Neural progenitor cell (in vitro differentiated cells): ENCODE results near the gene ITGA11. TPM values are rescaled to one million over a fixed set of nuclear protein-coding genes. Genes with fewer than 3 reads are reported as not detected.

ENCODE experiments used
- DNase-seq: peaks from one replicate; pipeline ENCODE4 v3.0.0-alpha.2; 2016; ENCODE audit warnings: low spot score
- H2AFZ ChIP-seq: fragments of 200-600 bp; sonication (generic); replicated peaks from 2 replicates; pipeline ENCODE4 v1.6.1; 2016; ENCODE audit warnings: antibody characterized with exemption
- H3F3A ChIP-seq: fragments of 200-600 bp; sonication (generic); 2 replicates; pipeline ENCODE4 v1.6.1; 2016; ENCODE audit warnings: antibody characterized with exemption, low read depth
- H3K27ac ChIP-seq: fragments of 200-600 bp; sonication (generic); 2 replicates; pipeline ENCODE4 v1.5.1; 2016; ENCODE audit warnings: mild to moderate bottlenecking
- H3K27me3 ChIP-seq: fragments of 200-600 bp; sonication (generic); 2 replicates; pipeline ENCODE4 v1.6.1; 2016; ENCODE audit warnings: mild to moderate bottlenecking, moderate library complexity
- H3K36me3 ChIP-seq: fragments of 200-600 bp; sonication (generic); 2 replicates; pipeline ENCODE4 v1.5.1; 2016
- H3K4me1 ChIP-seq: fragments of 200-600 bp; sonication (generic); 2 replicates; pipeline ENCODE4 v1.6.1; 2016; ENCODE audit warnings: mixed run types
- H3K4me2 ChIP-seq: fragments of 200-600 bp; sonication (generic); 2 replicates; pipeline ENCODE4 v1.6.1; 2016
- H3K4me3 ChIP-seq: fragments of 200-600 bp; sonication (generic); 2 replicates; pipeline ENCODE4 v1.5.1; 2016
- H3K79me2 ChIP-seq: fragments of 200-600 bp; sonication (generic); 2 replicates; pipeline ENCODE4 v1.6.1; 2016; ENCODE audit warnings: low read depth
- H3K9ac ChIP-seq: fragments of 200-600 bp; sonication (generic); 2 replicates; pipeline ENCODE4 v1.6.1; 2016
- H3K9me3 ChIP-seq: fragments of 200-600 bp; sonication (generic); 2 replicates; pipeline ENCODE4 v1.5.1; 2016; ENCODE audit warnings: low read depth
- H4K20me1 ChIP-seq: fragments of 200-600 bp; sonication (generic); 2 replicates; pipeline ENCODE4 v1.6.1; 2016; ENCODE audit warnings: low read depth
- H3K27ac Mint-ChIP-seq: 3 replicates; pipeline ENCODE4 v1.8.0; 2021; ENCODE audit warnings: mixed read lengths
- H3K27me3 Mint-ChIP-seq: 2 replicates; pipeline ENCODE4 v1.8.0; 2022; ENCODE audit warnings: low read depth, mild to moderate bottlenecking, inconsistent platforms, moderate library complexity, mixed read lengths; ENCODE audit not compliant: insufficient read depth
- H3K36me3 Mint-ChIP-seq: 3 replicates; pipeline ENCODE4 v1.8.0; 2021; ENCODE audit warnings: mixed read lengths
- H3K4me1 Mint-ChIP-seq: 3 replicates; pipeline ENCODE4 v1.8.0; 2021; ENCODE audit warnings: mixed read lengths
- H3K4me3 Mint-ChIP-seq: 3 replicates; pipeline ENCODE4 v1.8.0; 2021; ENCODE audit warnings: mild to moderate bottlenecking, moderate library complexity, mixed read lengths
- H3K9me3 Mint-ChIP-seq: 3 replicates; pipeline ENCODE4 v1.8.0; 2020; ENCODE audit warnings: mixed read lengths
- CTCF ChIP-seq: fragments of 200-600 bp; sonication (generic); IDR thresholded peaks from 2 replicates; pipeline ENCODE4 v1.5.1; 2017; ENCODE audit warnings: antibody characterized with exemption, mild to moderate bottlenecking
- EZH2 ChIP-seq: fragments of 200-600 bp; sonication (generic); IDR thresholded peaks from 2 replicates; pipeline ENCODE4 v1.6.1; 2017; ENCODE audit warnings: antibody characterized with exemption, mild to moderate bottlenecking, moderate library complexity
- EZH2phosphoT487 ChIP-seq: fragments of 200-600 bp; sonication (generic); IDR thresholded peaks from 2 replicates; pipeline ENCODE4 v1.6.1; 2017; ENCODE audit warnings: antibody characterized with exemption
- total RNA-seq: library from RNA; depleted of rRNA; stranded (reverse); fragments of >200 nt; gene quantifications from 2 replicates; pipeline ENCODE4 v1.2.3, GENCODE V29; 2015; ENCODE audit warnings: low replicate concordance

The ITGA11 gene
- total RNA-seq, 1 donor from 2014 or later, result not detected

DNA sequence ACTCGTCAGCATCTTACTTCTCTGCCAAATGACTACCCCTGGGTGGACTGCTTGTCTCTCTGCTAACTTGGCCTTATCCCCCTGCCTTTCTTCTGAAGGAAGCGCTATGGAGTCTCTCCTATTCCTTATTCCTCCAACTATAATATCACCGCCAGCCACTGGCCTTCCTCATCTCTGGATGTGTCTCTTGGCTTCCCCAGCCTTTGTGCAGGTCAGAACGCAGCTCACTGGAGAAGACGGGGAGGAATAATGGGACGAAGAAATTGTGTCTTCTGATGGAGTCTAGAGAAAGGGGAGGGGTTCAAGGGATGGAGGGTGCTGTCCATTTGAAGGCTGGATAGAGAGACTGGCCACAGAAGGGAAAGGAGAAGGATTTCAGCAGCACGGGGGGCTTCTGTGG lies 16.9 kb downstream of the ITGA11 start:
- no peaks in the 10 kb centered on the region for H3K9me3 ChIP-seq
- no peak overlapping the region for H2AFZ ChIP-seq
- H4K20me1 ChIP-seq, result no peaks in the 10 kb centered on the region
- H3K4me1 ChIP-seq, result peaks cover 10% of the 10 kb centered on the region
- peaks cover 2% of the 10 kb centered on the region for H3K27me3 Mint-ChIP-seq
- H3K27ac ChIP-seq, result no peak overlapping the region
- no peak overlapping the region for H3K4me3 ChIP-seq
- no peaks in the 10 kb centered on the region for H3K79me2 ChIP-seq
- H3K9me3 Mint-ChIP-seq, result no peaks in the 10 kb centered on the region
- H3K4me2 ChIP-seq, result no peak overlapping the region
- no peak overlapping the region for H3K27ac Mint-ChIP-seq
- no peak for DNase-seq
- no peaks in the 10 kb centered on the region for H3K27me3 ChIP-seq
- TF ChIP-seq CTCF, result no peak
- no peak for TF ChIP-seq EZH2phosphoT487
- TF ChIP-seq EZH2, result no peak
- H3K36me3 ChIP-seq, result no peaks in the 10 kb centered on the region
- no peaks in the 10 kb centered on the region for H3K36me3 Mint-ChIP-seq
- H3K4me1 Mint-ChIP-seq, result peaks cover 10% of the 10 kb centered on the region
- H3K9ac ChIP-seq, result no peak overlapping the region
- peaks cover 3% of the 10 kb centered on the region for H3F3A ChIP-seq
- no peak overlapping the region for H3K4me3 Mint-ChIP-seq

DNA sequence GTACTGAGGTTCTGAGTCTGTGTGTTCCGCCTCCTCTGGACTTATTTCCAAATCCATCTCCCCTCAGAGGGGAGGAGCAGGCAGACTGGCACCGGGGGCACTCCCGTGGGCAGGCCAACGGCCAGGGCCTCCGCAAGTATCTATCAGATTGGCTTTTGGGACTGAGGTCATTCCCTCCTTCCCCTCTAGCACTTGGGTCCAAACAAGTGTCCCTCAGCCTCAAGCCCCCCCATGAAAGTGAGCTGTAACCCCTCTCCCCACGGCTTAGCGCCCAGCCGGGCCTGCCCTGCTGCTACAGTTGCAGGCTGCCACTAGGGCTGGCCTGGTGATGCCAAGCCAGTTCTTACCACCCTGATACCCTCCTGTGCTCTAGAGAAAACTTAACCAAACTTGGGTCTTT lies 17.4 kb downstream of the ITGA11 start:
- H3K27ac Mint-ChIP-seq, result no peak overlapping the region
- Histone ChIP-seq H3K27me3 (no peaks in the 10 kb centered on the region), H3K36me3 (no peaks in the 10 kb centered on the region), H3K27ac (no peak overlapping the region), H3K4me3 (no peak overlapping the region), H3F3A (no peaks in the 10 kb centered on the region), H3K79me2 (no peaks in the 10 kb centered on the region), H3K4me2 (no peak overlapping the region), H3K4me1 (peaks cover 7% of the 10 kb centered on the region), H4K20me1 (no peaks in the 10 kb centered on the region), H3K9ac (no peak overlapping the region), H2AFZ (no peak overlapping the region), H3K9me3 (no peaks in the 10 kb centered on the region)
- TF ChIP-seq EZH2phosphoT487 (no peak), EZH2 (no peak), CTCF (no peak)
- H3K27me3 Mint-ChIP-seq, result peaks cover 2% of the 10 kb centered on the region
- no peaks in the 10 kb centered on the region for H3K9me3 Mint-ChIP-seq
- peaks cover 9% of the 10 kb centered on the region for H3K4me1 Mint-ChIP-seq
- DNase-seq, result no peak
- no peak overlapping the region for H3K4me3 Mint-ChIP-seq
- no peaks in the 10 kb centered on the region for H3K36me3 Mint-ChIP-seq

- Histone ChIP-seq H3K27ac (no peak overlapping the region), H3K9me3 (no peaks in the 10 kb centered on the region), H3K79me2 (no peaks in the 10 kb centered on the region), H3K27me3 (no peaks in the 10 kb centered on the region), H2AFZ (no peak overlapping the region), H3K36me3 (no peaks in the 10 kb centered on the region), H3K4me1 (peaks cover 7% of the 10 kb centered on the region), H3K9ac (no peak overlapping the region), H3F3A (no peaks in the 10 kb centered on the region), H3K4me3 (no peak overlapping the region), H4K20me1 (no peaks in the 10 kb centered on the region), H3K4me2 (no peak overlapping the region)
- Mint-ChIP-seq H3K27ac (no peak overlapping the region), H3K27me3 (peaks cover 2% of the 10 kb centered on the region), H3K36me3 (no peaks in the 10 kb centered on the region), H3K4me3 (no peak overlapping the region), H3K9me3 (no peaks in the 10 kb centered on the region), H3K4me1 (peaks cover 9% of the 10 kb centered on the region)
- no peak for DNase-seq
- TF ChIP-seq EZH2phosphoT487 (no peak), EZH2 (no peak), CTCF (no peak)
Measured at GRCh38 chr15:68414206-68414555, 17.8 kb downstream of the ITGA11 start.
